CD14-positive monocyte (primary cell): Measurements from ENCODE around the gene NCR2. TPM values are rescaled to one million over a fixed set of nuclear protein-coding genes. Genes with fewer than 3 reads are reported as not detected.

Experiments
- DNase-seq, 3 donors: peaks; one replicate each; pipeline ENCODE4 v3.0.0-alpha.2; 2011 to 2022
- H2AFZ ChIP-seq: 2 replicates; pipeline ENCODE4 v1.6.0; 2012; ENCODE audit warnings: mild to moderate bottlenecking, low read depth, low read length, inconsistent platforms; ENCODE audit not compliant: insufficient read depth, poor library complexity, severe bottlenecking
- H3K27ac ChIP-seq, 2 donors: 1 replicate in 1 of 2; 2 replicates in 1 of 2; pipeline ENCODE4 v1.5.1; 2012 to 2013; ENCODE audit warnings: low read length in 2 of 2, control low read depth in 1 of 2, inconsistent platforms in 1 of 2, low read depth in 1 of 2, mild to moderate bottlenecking in 1 of 2
- H3K27me3 ChIP-seq, 2 donors: one replicate each; pipeline versions ENCODE4 v1.6.0 to v1.6.1; 2011 to 2013; ENCODE audit warnings: low read length in 2 of 2; ENCODE audit not compliant: control insufficient read depth in 2 of 2, insufficient read depth in 2 of 2
- H3K36me3 ChIP-seq, 2 donors: replicated peaks in 1 of 2; 1 replicate in 1 of 2; 2 replicates in 1 of 2; pipeline versions ENCODE4 v1.5.1 to v1.6.1; 2012 to 2013; ENCODE audit warnings: low read length in 2 of 2, control low read depth in 1 of 2, inconsistent platforms in 1 of 2, mild to moderate bottlenecking in 1 of 2; ENCODE audit not compliant: insufficient read depth in 2 of 2, control insufficient read depth in 1 of 2
- H3K4me1 ChIP-seq, 2 donors: 1 replicate in 1 of 2; 2 replicates in 1 of 2; pipeline versions ENCODE4 v1.5.1 to v1.6.1; 2012 to 2013; ENCODE audit warnings: low read length in 2 of 2, control low read depth in 1 of 2, inconsistent platforms in 1 of 2, mild to moderate bottlenecking in 1 of 2, moderate library complexity in 1 of 2; ENCODE audit not compliant: insufficient read depth in 2 of 2, control insufficient read depth in 1 of 2
- H3K4me2 ChIP-seq: replicated peaks from 2 replicates; pipeline ENCODE3; 2012; ENCODE audit warnings: low read length, moderate library complexity, mild to moderate bottlenecking; ENCODE audit not compliant: poor library complexity, severe bottlenecking; ENCODE audit errors: extremely low read depth
- H3K4me3 ChIP-seq, 3 experiments: fragments of 200-600 bp in 1 of 3; sonication (generic) in 1 of 3; replicated peaks in 1 of 3; 1 replicate in 2 of 3; 2 replicates in 1 of 3; pipeline ENCODE4 v1.5.1; 2011 to 2013; ENCODE audit warnings: low read length in 3 of 3, mild to moderate bottlenecking in 3 of 3, control low read depth in 2 of 3, low read depth in 2 of 3, inconsistent platforms in 1 of 3, moderate library complexity in 1 of 3
- H3K79me2 ChIP-seq: 2 replicates; pipeline ENCODE4 v1.6.0; 2012; ENCODE audit warnings: mild to moderate bottlenecking, control low read depth, inconsistent platforms, low read length, moderate library complexity; ENCODE audit not compliant: insufficient read depth
- H3K9ac ChIP-seq: 2 replicates; pipeline ENCODE4 v1.6.0; 2017; ENCODE audit warnings: low read length, mild to moderate bottlenecking; ENCODE audit not compliant: insufficient read depth, poor library complexity, severe bottlenecking
- H3K9me3 ChIP-seq, 2 donors: replicated peaks in 1 of 2; 1 replicate in 1 of 2; 2 replicates in 1 of 2; pipeline versions ENCODE4 v1.5.1 to v1.6.1; 2012 to 2013; ENCODE audit warnings: low read length in 2 of 2, control low read depth in 1 of 2; ENCODE audit not compliant: control insufficient read depth in 1 of 2, insufficient read depth in 1 of 2
- H4K20me1 ChIP-seq: 2 replicates; pipeline ENCODE4 v1.6.0; 2012; ENCODE audit warnings: mild to moderate bottlenecking, low read length, control low read depth, moderate library complexity; ENCODE audit not compliant: insufficient read depth
- H3K27ac Mint-ChIP-seq, 7 donors: one replicate each; pipeline ENCODE4 v1.8.0; 2020; ENCODE audit warnings: mild to moderate bottlenecking in 7 of 7, mixed read lengths in 7 of 7, moderate library complexity in 6 of 7, inconsistent platforms in 2 of 7
- H3K27me3 Mint-ChIP-seq, 3 donors: one replicate each; pipeline ENCODE4 v1.8.0; 2021 to 2022; ENCODE audit warnings: low read depth in 3 of 3, mild to moderate bottlenecking in 3 of 3, mixed read lengths in 3 of 3, moderate library complexity in 3 of 3, inconsistent platforms in 1 of 3
- H3K36me3 Mint-ChIP-seq, 2 donors: one replicate each; pipeline ENCODE4 v1.8.0; 2020; ENCODE audit warnings: mixed read lengths in 2 of 2, inconsistent platforms in 1 of 2, mild to moderate bottlenecking in 1 of 2
- H3K4me1 Mint-ChIP-seq: one replicate; pipeline ENCODE4 v1.8.0; 2020; ENCODE audit warnings: mild to moderate bottlenecking, mixed read lengths
- H3K4me3 Mint-ChIP-seq, 2 donors: one replicate each; pipeline ENCODE4 v1.8.0; 2020; ENCODE audit warnings: mild to moderate bottlenecking in 2 of 2, mixed read lengths in 2 of 2, moderate library complexity in 1 of 2
- H3K9me3 Mint-ChIP-seq, 7 donors: one replicate each; pipeline ENCODE4 v1.8.0; 2020 to 2022; ENCODE audit warnings: mixed read lengths in 7 of 7, mild to moderate bottlenecking in 6 of 7, moderate library complexity in 6 of 7, inconsistent platforms in 2 of 7
- WGBS: methylation state at CpG from one replicate; pipeline ENCODE4 v1.1.5; 2013; ENCODE audit warnings: missing lambda C conversion rate; ENCODE audit not compliant: insufficient coverage; 5-methylcytosine and 5-hydroxymethylcytosine counted together
- intact Hi-C, 2 donors: fragments of 100-400 bp; cut with micrococcal nuclease; formaldehyde crosslinking; loops; one replicate each; pipeline versions ENCODE4 v1.15.0 to v1.15.1; 2023
- polyA plus RNA-seq, 3 donors: library from polyadenylated mRNA; depleted of rRNA in 1 of 3; unstranded in 2 of 3; stranded (reverse) in 1 of 3; fragments of 300-500 nt in 2 of 3; fragments of >200 nt in 1 of 3; fragmentation: Illumina TruSeq in 2 of 3; gene quantifications; 1 replicate in 2 of 3; 2 replicates in 1 of 3; pipeline ENCODE4 v1.2.3, GENCODE V29; 2012 to 2021
- TF ChIP-seq, protein P1 (sequence below): fragments of 200-600 bp; IDR thresholded peaks from one replicate; pipeline ENCODE4 v1.8.0; 2022; ENCODE audit warnings: antibody characterized with exemption, mild to moderate bottlenecking

The NCR2 gene
- polyA plus RNA-seq, 3 donors: not detected

DNA sequence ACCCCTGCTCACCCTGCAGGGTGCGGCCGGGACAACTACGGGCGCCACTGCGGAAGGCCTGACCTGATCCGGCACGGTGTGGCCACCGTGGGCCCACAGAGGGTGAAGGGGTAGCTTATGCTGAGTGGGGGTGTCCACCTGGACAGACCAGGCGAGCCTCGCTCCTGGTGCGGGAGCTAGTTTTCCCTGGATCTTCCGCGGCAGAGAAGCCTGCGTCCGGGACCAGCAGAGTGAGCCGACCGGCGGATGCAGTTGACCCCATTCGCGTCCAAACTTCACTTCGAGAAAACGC is 38.2 kb downstream of the NCR2 start:
- peaks cover 83 to 88% of the 10 kb centered on the region in 2 donors for H3K27me3 ChIP-seq
- H3K4me2 ChIP-seq: no peak overlapping the region
- H3K36me3 ChIP-seq: no peaks in the 10 kb centered on the region
- H3K9ac ChIP-seq: no peak overlapping the region
- H2AFZ ChIP-seq: no peak overlapping the region
- no peak overlapping the region for H3K4me3 ChIP-seq
- intact Hi-C loops: no loop called here
- TF ChIP-seq, protein P1, sequence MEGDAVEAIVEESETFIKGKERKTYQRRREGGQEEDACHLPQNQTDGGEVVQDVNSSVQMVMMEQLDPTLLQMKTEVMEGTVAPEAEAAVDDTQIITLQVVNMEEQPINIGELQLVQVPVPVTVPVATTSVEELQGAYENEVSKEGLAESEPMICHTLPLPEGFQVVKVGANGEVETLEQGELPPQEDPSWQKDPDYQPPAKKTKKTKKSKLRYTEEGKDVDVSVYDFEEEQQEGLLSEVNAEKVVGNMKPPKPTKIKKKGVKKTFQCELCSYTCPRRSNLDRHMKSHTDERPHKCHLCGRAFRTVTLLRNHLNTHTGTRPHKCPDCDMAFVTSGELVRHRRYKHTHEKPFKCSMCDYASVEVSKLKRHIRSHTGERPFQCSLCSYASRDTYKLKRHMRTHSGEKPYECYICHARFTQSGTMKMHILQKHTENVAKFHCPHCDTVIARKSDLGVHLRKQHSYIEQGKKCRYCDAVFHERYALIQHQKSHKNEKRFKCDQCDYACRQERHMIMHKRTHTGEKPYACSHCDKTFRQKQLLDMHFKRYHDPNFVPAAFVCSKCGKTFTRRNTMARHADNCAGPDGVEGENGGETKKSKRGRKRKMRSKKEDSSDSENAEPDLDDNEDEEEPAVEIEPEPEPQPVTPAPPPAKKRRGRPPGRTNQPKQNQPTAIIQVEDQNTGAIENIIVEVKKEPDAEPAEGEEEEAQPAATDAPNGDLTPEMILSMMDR: no peak
- H3K4me1 ChIP-seq: peaks cover 25% of the 10 kb centered on the region in 2 donors
- H3K27ac ChIP-seq: no peak overlapping the region
- peaks cover 90 to 95% (median 94%) of the 10 kb centered on the region in 3 donors for H3K27me3 Mint-ChIP-seq
- peak overlapping the region in 1 of 2 donors; percentile 83 for H3K4me3 Mint-ChIP-seq
- H3K27ac Mint-ChIP-seq: peak overlapping the region in 1 of 7 donors; percentile 78
- H3K4me1 Mint-ChIP-seq: peaks cover 39% of the 10 kb centered on the region
- peaks cover 0 to 15% of the 10 kb centered on the region in 2 donors for H3K36me3 Mint-ChIP-seq
- no peak for DNase-seq
- H3K79me2 ChIP-seq: no peaks in the 10 kb centered on the region
- H4K20me1 ChIP-seq: no peaks in the 10 kb centered on the region
- 5% methylated on average over 22 of the region's 22 CpGs for WGBS
- peaks cover 0 to 33% (median 21%) of the 10 kb centered on the region in 7 donors for H3K9me3 Mint-ChIP-seq
- peaks cover 0 to 59% of the 10 kb centered on the region in 2 donors for H3K9me3 ChIP-seq

DNA sequence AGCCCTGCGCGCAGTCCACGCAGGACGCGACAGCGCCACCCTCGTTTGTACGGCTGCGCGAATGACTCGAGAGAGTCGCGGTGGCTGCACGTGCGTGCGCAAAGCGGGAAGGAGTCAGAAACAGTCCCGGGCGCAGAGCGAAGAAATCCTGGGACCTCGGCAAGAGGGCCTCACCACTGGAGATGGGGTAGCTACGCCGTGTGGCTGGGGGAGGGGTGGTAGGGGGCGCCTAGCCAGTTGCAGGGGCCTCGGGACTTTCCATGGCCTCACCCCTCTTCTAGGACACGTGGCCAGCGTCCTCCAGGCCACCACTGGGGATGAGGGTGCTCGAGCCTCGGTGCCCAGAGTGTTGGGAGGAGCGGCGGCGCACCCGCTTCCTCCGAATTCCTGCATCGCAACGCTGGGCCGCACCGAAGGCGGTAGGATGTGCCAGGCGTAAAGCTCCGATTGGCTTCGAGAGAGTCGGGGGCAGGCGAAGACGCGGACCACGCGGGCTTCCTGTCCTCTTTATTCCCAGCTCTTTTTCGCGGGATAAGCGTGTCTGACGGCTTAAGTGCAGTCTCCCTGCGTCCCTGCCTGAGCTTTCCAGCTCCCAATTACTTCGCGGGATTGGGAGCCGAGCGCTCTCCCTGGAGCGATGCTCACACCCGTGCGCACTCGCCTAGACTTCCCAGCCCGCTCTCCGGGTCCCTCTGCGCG is 38.7 kb downstream of the NCR2 start:
- no peak overlapping the region for H3K4me3 ChIP-seq
- H3K9me3 Mint-ChIP-seq: peaks cover 0 to 33% (median 21%) of the 10 kb centered on the region in 7 donors
- no peaks in the 10 kb centered on the region for H3K36me3 ChIP-seq
- TF ChIP-seq, protein P1: no peak
- H3K27me3 ChIP-seq: peaks cover 83 to 86% of the 10 kb centered on the region in 2 donors
- H3K36me3 Mint-ChIP-seq: peaks cover 0 to 13% of the 10 kb centered on the region in 2 donors
- no peak overlapping the region for H3K9ac ChIP-seq
- no peaks in the 10 kb centered on the region for H3K79me2 ChIP-seq
- intact Hi-C loops: no loop called here
- peaks cover 42% of the 10 kb centered on the region for H3K4me1 Mint-ChIP-seq
- no peak overlapping the region for H2AFZ ChIP-seq
- H3K4me2 ChIP-seq: no peak overlapping the region
- peaks cover 28 to 30% of the 10 kb centered on the region in 2 donors for H3K4me1 ChIP-seq
- 4% methylated on average over 64 of the region's 65 CpGs for WGBS
- no peaks in the 10 kb centered on the region for H4K20me1 ChIP-seq
- no peak overlapping the region for H3K27ac ChIP-seq
- H3K9me3 ChIP-seq: peaks cover 0 to 59% of the 10 kb centered on the region in 2 donors
- H3K27me3 Mint-ChIP-seq: peaks cover 88 to 95% (median 91%) of the 10 kb centered on the region in 3 donors
- peak overlapping the region in 1 of 2 donors; percentile 83 for H3K4me3 Mint-ChIP-seq
- no peak for DNase-seq
- peak overlapping the region in 1 of 7 donors; percentile 78 for H3K27ac Mint-ChIP-seq
